GM19035 (cell line): ENCODE results near the gene TEX50.
"Not testable (repeated sequence)": the region's sequence is repeated elsewhere in the genome, so short reads cannot be mapped to it uniquely, and the experiment has no call there.

Source experiments
- ATAC-seq: cut with Tn5 transposase; IDR thresholded peaks from one replicate; pipeline ENCODE4 v1.9.1; 2021; ENCODE audit not compliant: unreplicated experiment

TEX50 gene, protein sequence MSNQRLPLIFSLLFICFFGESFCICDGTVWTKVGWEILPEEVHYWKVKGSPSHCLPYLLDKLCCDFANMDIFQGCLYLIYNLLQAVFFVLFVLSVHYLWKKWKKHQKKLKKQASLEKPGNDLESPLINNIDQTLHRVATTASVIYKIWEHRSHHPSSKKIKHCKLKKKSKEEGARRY

DNA sequence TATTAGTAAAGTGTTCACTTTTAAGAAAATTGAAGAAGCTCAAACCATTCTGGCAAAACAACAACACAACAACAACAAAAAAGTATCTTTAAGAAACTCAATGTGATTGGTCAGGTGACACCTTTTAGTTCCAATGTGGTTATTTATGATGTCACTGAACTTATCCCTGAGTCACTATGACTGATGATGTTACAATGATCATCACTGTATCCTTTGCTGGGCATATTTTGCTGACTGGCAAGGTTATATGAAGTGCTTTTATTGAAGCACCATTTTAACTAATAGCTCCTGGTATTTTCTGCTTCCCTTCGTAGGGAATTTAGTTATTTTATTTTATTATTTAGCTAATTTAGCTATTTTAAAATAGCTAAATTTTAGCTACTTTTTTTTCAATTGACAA lies at the start of gene TEX50:
Gene TEX50, plus strand, starts transcription at position 223 of the 400 bp plus-strand sequence. CDS start 184 bp downstream, outside the sequence.
- ATAC-seq = no peak

DNA sequence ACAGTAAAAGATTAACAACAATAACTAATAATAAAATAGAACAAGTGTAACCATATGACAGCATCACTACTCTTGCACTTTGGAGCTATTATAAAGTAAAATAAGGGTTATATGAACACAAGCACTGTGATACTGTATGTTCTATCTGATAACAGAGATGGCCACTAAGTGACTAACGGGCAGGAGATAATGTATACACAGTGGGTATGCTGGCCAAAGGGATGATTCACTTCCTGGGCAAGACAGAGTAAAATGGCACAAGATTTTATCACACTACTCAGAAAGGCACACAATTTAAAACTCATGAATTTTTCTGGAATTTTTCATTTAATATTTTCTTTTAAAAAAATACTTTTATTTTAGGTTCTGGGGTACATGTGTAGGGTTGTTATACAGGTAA lies 44.6 kb upstream of the TEX50 start:
- no peak for ATAC-seq

DNA sequence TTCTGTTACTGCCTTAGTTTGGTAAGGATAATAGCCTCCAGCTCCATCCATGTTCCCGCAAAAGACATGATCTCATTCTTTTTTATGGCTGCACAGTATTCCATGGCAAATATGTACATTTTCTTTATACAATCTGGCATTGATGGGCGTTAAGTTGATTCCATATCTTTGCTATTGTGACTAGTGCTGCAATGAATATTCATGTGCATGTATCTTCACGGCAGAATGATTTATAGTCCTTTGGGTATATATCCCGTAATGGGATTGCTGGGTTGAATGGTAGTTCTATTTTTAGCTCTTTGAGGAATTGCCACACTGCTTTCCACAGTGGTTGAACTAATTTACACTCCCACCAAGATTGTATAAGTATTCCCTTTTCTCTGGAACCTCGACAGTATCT lies 44.0 kb upstream of the TEX50 start:
- not testable (repeated sequence) for ATAC-seq

DNA sequence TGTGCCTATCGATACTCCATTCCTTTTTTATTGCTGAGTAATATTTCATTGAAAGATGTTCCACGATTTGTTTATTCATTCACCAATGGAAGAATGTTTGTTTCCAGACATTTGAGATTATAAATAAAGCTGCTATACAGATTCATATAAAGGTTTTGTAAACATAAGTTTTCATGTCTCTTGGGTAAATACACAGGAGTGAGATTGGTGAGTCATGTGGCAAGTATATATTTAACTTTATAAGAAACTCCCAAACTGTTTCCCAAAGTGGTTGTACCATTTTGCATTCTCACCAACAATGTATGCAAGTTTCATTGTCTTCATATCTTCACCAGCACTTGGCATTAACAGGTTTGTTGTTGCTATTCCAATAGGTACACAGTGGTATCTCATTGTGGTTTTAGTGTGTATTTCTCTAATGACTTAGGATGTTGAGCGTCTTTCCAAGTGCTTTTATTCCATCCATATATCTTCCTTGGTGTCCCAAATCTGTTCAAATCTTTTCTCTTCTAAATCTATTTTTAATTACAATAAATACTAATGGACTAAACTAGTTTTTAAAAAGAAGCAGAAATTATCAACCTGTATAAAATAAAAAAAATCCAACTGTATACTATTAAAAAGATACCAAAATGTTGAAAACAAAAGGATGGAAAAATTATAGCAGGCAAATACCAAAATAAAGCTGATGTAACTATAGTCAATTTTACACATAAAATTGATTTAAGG lies 38.9 kb upstream of the TEX50 start:
- ATAC-seq = no peak

DNA sequence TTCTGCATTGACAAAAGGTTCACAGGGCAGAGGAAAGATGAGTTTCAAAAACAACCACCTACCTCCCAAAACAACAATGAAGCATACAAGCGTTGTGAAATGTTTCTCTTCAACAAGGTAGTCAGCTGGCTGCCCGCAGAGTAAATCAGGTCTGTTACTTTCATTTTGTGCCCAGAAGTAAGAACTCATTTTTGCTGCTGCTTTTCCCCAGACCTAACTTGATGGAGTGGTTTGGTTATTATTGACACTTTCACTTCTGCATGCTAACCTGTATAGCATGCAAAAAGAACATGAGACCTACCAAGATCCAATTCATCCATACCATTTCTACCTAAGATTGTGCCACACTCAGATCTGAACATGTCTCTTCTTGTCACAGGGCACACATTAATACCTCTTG lies 33.5 kb upstream of the TEX50 start:
- no peak for ATAC-seq

DNA sequence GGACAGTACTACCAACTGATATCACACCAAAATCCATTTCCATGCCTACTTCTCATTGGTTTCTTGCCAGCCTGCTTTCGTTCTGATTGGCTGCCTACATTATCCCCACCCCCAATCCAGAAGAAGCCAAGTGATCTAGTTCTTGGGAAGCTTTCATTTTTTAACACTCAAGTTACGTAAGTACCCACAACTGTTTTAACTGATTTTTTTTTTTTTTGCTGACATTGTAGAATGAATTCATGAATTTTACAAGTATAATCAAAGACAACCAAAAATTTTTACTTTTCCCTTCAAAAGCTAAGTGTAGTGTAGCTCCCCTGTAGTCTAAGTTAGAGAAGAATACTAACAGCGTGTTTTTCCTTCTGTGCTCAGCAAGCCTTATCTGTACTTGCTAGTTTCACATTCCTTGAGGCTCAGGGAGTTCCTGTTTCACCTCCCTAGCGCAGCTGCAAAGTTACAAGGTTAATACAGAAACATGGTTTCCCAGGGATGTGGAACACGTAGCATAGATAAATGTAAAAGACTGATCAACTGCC lies 32.0 kb upstream of the TEX50 start, which contains the start of gene SLC9C2:
Gene SLC9C2, minus strand, starts transcription at position 17 of the 536 bp plus-strand sequence. CDS start 1,296 bp downstream, outside the sequence.
- ATAC-seq = no peak

DNA sequence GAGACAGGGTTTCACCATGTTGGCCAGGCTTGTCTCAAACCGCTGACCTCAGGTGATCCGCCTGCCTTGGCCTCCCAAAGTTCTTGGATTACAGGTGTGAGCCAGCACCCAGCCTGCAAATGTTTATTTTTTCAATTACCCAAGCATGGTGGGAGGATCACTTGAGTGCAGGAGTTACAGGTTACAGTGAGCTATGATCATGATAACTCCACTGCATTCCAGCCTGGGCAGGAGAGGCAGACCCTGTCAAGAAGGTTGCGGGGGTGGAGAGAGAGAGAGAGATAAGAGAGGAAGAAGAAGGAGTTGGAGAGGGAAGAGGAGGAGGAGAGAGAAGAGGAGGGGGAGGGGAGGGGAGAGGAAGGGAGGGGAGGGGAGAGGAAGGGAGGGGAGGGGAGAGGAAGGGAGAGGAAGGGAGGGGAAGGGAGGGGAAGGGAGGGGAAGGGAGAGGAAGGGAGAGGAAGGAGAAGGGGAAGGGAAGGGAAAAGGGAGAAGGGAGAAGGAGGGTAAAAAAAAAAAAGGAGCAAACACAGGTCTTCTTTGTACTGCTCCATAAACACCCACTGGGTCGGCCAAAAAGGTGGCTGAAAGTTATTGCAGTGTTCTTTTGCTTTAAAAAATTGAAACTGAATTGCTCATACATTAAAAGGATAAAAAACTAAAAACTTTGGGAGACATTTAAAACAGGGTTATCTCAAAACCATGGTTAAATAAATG lies 26.5 kb upstream of the TEX50 start:
- ATAC-seq = no peak

DNA sequence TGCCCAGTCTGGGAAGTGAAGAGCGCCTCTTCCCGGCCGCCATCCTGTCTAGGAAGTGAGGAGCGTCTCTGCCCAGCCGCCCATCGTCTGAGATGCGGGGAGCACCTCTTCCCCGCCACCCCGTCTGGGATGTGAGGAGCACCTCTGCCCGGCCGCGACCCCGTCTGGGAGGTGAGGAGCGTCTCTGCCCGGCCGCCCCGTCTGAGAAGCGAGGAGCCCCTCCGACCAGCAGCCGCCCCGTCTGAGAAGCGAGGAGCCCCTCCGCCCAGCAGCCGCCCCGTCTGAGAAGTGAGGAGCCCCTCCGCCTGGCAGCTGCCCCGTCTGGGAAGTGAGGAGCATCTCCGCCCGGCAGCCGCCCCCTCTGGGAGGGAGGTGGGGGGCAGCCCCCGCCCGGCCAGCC lies 22.1 kb upstream of the TEX50 start:
- ATAC-seq = not testable (repeated sequence)

DNA sequence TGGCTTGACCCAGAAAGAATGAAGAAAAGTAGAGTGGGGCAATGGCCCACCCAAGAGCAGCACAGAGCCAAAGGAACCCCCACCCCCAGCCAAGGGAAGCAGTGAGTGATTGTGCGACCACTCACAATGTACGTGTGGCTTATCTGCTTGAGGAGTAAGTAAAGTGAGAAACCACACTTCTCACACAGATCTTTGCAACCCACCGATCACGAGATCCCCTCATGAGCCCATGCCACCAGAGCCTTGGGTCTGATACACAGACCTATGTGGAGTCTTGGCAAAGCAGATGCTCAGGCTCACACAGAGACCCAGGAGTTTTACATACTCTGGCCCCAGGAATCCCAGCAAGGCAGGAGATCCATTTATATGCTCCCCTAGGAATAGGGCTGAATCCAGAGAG lies 18.3 kb upstream of the TEX50 start:
- no peak for ATAC-seq

DNA sequence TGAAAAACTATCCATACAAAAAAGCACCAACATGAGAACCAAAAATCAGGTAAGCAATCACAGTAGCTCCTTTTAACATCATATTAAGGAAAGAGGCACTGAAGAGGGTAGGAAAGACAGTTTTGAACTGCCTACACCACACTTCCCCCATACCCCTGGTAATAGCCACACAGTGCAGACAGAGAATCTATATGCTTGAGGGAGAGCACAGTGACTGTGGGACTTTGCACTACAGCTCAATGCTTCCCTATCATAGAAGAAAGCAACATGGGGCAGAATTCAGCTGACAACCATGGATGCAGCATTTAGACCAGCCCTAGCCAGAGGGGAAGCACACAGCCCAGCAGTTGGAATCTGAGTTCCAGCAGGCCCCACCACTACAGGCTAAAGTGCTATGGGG lies 7.9 kb upstream of the TEX50 start:
- ATAC-seq = no peak

DNA sequence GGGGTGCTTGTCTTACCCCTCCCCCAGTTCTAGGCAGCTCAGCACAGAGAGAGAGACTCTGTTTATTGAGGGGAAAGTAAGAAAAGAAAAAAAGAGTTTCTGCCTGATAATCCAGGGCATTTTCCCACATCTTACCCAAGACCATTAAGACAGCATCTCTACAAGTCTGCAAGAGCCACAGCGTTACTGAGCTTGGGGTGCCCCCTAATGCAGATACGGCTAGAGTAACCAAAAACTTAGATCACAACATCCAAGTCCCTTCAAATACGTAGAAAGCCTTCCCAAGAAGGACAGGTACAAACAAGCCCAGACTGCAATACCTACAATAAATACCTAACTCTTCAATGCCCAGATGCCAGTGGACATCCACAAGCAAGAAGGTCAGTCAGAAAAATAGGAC lies 6.2 kb upstream of the TEX50 start:
- no peak for ATAC-seq

DNA sequence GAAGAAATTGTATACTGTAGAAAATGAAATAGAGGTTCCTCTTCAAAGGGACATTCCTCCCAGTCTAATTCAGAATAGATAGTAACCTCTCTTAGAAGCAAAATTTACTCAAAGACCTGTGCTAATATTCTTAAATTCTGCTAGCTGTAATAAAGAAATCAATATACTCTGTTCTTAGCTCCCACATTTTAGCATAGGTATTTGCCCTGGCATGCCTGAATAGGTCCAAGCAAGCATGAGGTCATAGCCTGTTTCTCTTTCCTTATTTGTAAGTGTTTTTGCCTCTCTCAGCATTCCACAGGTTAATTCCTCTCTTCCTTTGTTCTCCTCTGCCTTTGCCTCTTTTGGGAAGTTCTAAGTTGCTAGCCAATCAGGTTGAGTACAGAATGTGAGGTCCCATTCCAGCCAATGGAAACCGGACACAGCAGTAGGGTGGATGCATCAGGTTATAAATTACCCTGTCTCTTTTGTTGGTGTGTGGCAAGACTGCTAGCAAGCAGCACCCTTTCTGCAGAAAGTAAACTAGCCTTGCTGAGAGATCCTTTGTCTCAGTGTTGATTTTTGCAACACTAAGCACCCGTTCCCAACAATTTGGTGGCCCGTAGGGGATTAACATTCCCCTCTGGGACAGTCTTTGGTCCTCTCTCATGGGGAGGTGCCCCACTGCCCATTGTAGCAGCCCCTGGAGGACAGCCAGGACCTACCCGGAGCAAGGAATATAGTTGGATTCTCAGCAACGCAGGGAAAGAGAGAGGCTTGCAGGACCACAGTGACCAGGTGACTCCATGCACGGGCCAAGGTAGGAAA lies 2.3 kb downstream of the TEX50 start:
- ATAC-seq = not testable (repeated sequence)

DNA sequence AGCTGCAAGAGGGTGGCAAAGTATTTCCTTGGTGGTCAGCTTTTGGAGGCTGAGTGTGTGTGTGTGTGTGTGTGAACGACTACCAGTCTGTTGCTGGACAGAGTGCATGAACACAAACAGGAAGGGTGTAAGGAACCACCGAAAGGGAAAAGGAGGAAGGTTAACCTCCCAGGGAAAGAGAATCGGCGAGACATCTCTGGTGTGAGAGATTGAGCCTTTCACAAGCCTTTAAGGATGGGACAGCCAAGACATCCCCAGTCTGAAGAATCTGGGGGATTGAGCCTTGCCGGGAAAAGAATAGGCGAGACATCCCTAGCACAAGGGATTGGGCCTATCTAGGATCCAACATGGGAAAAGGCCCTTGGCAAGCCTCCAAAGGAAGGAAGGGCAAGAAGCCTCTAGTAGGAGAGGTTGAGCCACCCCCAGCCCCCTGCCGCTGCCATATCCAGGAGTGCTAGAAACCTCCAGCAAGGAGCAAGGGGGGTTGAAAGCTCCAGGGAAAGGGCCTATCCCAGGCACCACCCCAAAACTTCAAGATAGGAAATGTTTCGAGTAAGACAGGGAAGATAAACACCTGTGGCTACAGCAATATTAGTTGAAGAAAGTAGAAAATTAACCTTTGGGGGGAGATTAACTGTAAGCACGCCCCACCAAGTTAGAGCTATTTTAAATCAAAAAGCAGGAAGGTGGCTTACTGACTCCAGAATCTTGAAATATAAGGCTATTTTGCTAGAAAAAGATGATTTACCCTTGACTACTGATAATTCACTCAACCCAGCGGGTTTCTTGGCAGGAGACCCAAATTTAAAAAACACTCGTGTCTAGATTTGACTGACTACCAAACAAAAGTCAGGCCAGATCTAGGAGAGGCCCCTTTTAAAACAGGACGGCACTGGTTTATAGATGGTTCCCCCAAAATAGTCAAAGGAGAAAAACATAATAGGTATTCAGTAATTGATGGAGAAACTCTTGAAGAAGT lies 3.2 kb downstream of the TEX50 start:
- no peak for ATAC-seq

DNA sequence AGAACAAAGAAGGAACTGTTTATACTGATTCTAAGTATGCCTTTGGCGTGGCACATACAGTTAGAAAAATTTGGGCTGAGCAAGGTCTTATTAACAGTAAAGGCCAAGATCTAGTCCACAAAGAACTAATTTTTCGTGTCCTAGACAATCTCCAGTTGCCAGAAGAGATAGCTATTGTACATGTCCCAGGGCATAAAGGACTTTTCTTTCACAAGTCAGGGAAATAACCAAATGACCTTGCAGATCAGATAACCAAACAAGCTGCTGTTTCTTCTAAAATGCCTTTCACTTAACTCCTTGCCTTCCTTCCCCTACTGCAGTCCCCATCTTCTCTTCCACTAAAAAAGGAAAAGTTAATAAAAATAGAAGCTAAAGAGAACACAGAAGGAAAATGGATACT lies 4.0 kb downstream of the TEX50 start:
- ATAC-seq = no peak

DNA sequence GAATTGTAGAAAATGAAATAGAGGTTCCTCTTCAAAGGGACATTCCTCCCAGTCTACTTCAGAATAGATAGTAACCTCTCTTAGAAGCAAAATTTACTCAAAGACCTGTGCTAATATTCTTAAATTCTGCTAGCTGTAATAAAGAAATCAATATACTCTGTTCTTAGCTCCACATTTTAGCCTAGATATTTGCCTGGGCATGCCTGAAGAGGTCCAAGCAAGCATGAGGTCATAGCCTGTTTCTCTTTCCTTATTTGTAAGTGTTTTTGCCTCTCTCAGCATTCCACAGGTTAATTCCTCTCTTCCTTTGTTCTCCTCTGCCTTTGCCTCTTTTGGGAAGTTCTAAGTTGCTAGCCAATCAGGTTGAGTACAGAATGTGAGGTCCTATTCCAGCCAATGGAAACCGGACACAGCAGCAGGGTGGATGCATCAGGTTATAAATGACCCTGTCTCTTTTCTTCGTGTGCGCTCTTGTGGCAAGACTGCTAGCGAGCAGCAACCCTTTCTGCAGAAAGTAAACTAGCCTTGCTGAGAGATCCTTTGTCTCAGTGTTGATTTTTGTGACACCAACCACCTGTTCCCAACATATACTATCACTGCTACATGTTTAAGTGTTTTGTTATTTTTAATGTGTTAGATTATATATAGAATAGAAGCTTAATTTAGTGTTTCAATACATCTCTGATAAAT lies 7.5 kb downstream of the TEX50 start:
- ATAC-seq = not testable (repeated sequence)

DNA sequence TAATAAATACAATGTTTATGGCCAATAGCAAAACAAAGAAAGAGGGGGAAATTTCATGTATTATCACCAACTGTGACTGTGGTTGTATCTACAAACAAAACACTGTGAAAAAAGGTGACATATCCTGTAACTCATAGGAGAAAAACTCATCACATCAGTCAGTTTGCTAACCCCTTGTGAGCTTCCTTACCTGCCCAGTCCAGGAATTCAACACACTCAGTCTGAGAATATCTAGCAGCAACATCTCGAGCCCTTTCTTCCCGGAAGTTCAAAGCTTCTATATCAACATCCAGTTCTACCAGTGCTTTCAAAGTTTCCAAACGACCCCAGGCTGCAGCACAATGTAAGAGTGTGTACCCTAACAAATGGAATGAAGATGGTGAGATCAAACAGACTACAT lies 11.5 kb downstream of the TEX50 start:
- ATAC-seq = no peak

DNA sequence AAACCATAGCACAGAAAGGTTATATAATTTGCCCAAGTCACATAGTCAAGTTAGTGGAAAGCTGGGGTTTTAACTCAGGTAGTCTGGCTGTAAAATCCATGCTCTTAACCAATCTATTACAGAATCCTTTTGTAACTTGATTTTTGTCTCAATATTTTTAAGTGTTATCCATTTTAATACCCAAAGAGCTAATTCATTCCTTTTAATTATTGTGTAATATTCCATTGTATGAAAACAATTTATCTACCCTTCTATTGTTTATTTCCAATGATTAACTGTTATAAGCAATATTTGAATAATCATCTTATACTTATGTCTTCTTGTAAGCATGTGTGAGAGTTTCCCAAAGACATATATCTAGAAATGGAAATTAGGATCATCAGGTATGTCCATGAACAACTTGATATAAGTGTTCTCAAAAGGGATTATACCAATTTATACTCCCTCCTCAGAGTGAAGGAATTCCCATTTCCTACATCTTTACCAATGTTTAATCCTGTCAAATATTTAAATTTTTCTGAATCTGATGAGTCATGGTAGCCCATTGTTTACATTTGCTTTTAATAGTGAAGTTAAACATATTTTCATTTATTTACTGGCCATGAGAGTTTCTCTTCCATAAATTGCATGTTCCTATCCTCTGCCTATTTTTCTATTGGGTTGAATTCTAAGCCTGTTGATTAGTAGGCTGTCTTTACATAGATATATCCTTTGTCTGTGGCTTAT lies 13.9 kb downstream of the TEX50 start:
- no peak for ATAC-seq

DNA sequence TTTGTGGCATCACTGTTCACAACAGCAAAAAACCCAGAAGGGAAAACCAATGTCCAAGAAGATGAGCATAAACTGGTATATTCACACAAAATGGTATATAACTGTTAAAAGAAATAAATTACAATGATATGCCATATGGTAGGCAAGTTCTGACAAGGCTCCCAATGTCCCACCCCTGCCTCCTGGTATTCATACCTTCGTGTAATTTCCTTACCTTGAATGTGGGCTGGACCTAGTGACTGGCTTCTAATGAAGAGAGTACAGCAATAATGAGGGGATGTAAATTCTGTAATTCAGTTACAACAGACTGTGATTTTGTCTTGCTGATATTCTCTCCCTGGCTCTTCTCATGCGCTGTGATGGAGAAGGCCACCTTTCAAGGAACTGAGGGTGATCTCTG lies 25.2 kb downstream of the TEX50 start:
- ATAC-seq = no peak

DNA sequence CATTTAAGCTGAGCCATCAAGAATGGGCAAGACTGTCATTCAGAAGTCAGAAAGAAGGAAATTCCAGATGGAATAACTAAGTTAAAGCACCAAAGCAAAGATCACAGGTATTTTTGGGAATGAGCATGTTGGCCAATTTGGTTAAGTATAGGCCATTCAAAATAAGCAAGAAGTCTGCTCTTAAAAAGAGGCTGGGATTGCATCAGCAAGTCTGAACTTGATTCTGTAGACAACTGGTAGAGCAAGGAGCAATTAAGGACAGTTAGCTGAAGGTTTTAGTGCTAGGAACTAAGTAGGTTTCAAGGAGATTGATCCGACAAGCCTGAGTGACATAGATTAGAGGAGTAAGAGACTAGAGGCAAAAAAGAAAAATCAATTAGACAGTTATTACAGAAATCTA lies 26.1 kb downstream of the TEX50 start:
- no peak for ATAC-seq
